ENCODE measurements around the gene C10orf90. TPM values are rescaled to one million over a fixed set of nuclear protein-coding genes. Genes with fewer than 3 reads are reported as not detected.
A peak's percentile ranks its signal among the peaks of the same experiment; 100 is the strongest.

C10orf90 gene
- total and polyA plus RNA-seq, 4 donors: 0.05 to 0.25 TPM; not detected in 2

GRCh38 chr10:126702181-126702580 lies 31.7 kb upstream of the C10orf90 start:
- H3K27ac ChIP-seq (ENCODE audit: low read depth in 1 of 2, low read length in 2 of 2): no peak overlapping the region
- no peak overlapping the region for H3K9ac ChIP-seq (ENCODE audit: low read depth in 1 of 2, low read length in 2 of 2)
- TF ChIP-seq YY1 (IDR thresholded peaks at IDR 0.05) (no peak), JUND (IDR thresholded peaks at IDR 0.05) (no peak), HNF4A (conservative IDR thresholded peaks at IDR 0.05) (no peak), MAX (IDR thresholded peaks at IDR 0.05) (no peak), GABPA (IDR thresholded peaks at IDR 0.05 in 1 of 2, conservative IDR thresholded peaks at IDR 0.05 in 1 of 2) (no peak), FOXA2 (IDR thresholded peaks at IDR 0.05) (no peak), EGR1 (IDR thresholded peaks at IDR 0.05; ENCODE audit: low read depth in 2 of 2) (no peak), HNF4G (IDR thresholded peaks at IDR 0.05) (no peak), CTCF (IDR thresholded peaks at IDR 0.05; ENCODE audit: low read depth, low read length, missing input control) (no peak), ZBTB33 (IDR thresholded peaks at IDR 0.05) (no peak), FOXA1 (IDR thresholded peaks at IDR 0.05) (no peak), RAD21 (IDR thresholded peaks at IDR 0.05) (no peak), SP1 (IDR thresholded peaks at IDR 0.05) (no peak), TAF1 (conservative IDR thresholded peaks at IDR 0.05) (no peak), REST (IDR thresholded peaks at IDR 0.05) (no peak), RXRA (IDR thresholded peaks at IDR 0.05) (no peak), NR2F2 (IDR thresholded peaks at IDR 0.05) (no peak), ATF3 (IDR thresholded peaks at IDR 0.05) (no peak)
- peak; percentile 6 for DNase-seq (ENCODE audit: low spot score)
- no peaks in the 10 kb centered on the region for H3K27me3 ChIP-seq (ENCODE audit: control insufficient read depth in 4 of 4, insufficient read depth in 4 of 4, low read length in 3 of 4)
- no peak overlapping the region for H3K4me3 ChIP-seq (ENCODE audit: low read depth in 1 of 3, low read length in 3 of 3)
- 71% methylated on average over 3 of the region's 3 CpGs for WGBS
- H3K36me3 ChIP-seq (ENCODE audit: control insufficient read depth in 4 of 4, insufficient read depth in 3 of 4, low read depth in 1 of 4, low read length in 3 of 4): no peaks in the 10 kb centered on the region
- H3K9me3 ChIP-seq (ENCODE audit: control insufficient read depth in 4 of 4, low read length in 3 of 4): no peaks in the 10 kb centered on the region
- no peaks in the 10 kb centered on the region for H3K4me1 ChIP-seq (ENCODE audit: control insufficient read depth in 4 of 4, insufficient read depth in 4 of 4, low read length in 3 of 4)

Data from liver (tissue), 9 donors.